CD8-positive, alpha-beta memory T cell (primary cell): ENCODE data around the gene PLEKHM3. TPM values are rescaled to one million over a fixed set of nuclear protein-coding genes. Genes with fewer than 3 reads are reported as not detected.
A peak's percentile ranks its signal among the peaks of the same experiment; 100 is the strongest.

ENCODE experiments used
- CTCF ChIA-PET: fragments of 350-600 bp; sonication (Branson Sonifier 250); formaldehyde crosslinking; loops from one replicate; lab custom pipeline; 2021; ENCODE audit warnings: antibody characterized with exemption; lab: Charles Lee
- POLR2A ChIA-PET: fragments of 350-600 bp; sonication (Branson Sonifier 250); formaldehyde crosslinking; loops from one replicate; lab custom pipeline; 2021; ENCODE audit warnings: antibody characterized with exemption; lab: Charles Lee
- DNase-seq, 5 donors: peaks; one replicate each; pipeline versions ENCODE4 v3.0.0 to v3.0.0-alpha.2; 2020 to 2022; ENCODE audit warnings: mixed read lengths in 1 of 5
- H3K27ac ChIP-seq: one replicate; pipeline ENCODE4 v1.7.0; 2013; ENCODE audit warnings: low read depth, mild to moderate bottlenecking, low read length, moderate library complexity
- H3K27me3 ChIP-seq: 2 replicates; pipeline ENCODE4 v1.7.0; 2013; ENCODE audit warnings: low read length, mild to moderate bottlenecking; ENCODE audit not compliant: insufficient read depth, poor library complexity, severe bottlenecking
- H3K36me3 ChIP-seq: 2 replicates; pipeline ENCODE4 v1.7.0; 2013; ENCODE audit warnings: mild to moderate bottlenecking, low read length, moderate library complexity; ENCODE audit not compliant: insufficient read depth
- H3K4me1 ChIP-seq: 2 replicates; pipeline ENCODE4 v1.7.0; 2013; ENCODE audit warnings: mild to moderate bottlenecking, low read length, moderate library complexity; ENCODE audit not compliant: insufficient read depth
- H3K4me3 ChIP-seq: 2 replicates; pipeline ENCODE4 v1.7.0; 2013; ENCODE audit warnings: mild to moderate bottlenecking, low read length
- H3K9me3 ChIP-seq: 2 replicates; pipeline ENCODE4 v1.7.0; 2013; ENCODE audit warnings: mild to moderate bottlenecking, low read length
- H3K27ac Mint-ChIP-seq, 8 donors: one replicate each; pipeline ENCODE4 v1.8.0; 2020 to 2021; ENCODE audit warnings: mixed read lengths in 8 of 8, mild to moderate bottlenecking in 6 of 8, inconsistent platforms in 3 of 8, moderate library complexity in 3 of 8
- H3K27me3 Mint-ChIP-seq, 2 donors: one replicate each; pipeline ENCODE4 v1.8.0; 2020 to 2021; ENCODE audit warnings: mixed read lengths in 2 of 2, mild to moderate bottlenecking in 1 of 2, moderate library complexity in 1 of 2
- H3K36me3 Mint-ChIP-seq, 3 donors: one replicate each; pipeline ENCODE4 v1.8.0; 2020 to 2021; ENCODE audit warnings: mixed read lengths in 3 of 3, inconsistent platforms in 1 of 3, mild to moderate bottlenecking in 1 of 3
- H3K4me1 Mint-ChIP-seq, 3 donors: one replicate each; pipeline ENCODE4 v1.8.0; 2020 to 2021; ENCODE audit warnings: mixed read lengths in 3 of 3, inconsistent platforms in 1 of 3, mild to moderate bottlenecking in 1 of 3
- H3K4me3 Mint-ChIP-seq, 7 donors: one replicate each; pipeline ENCODE4 v1.8.0; 2020 to 2021; ENCODE audit warnings: mixed read lengths in 7 of 7, mild to moderate bottlenecking in 6 of 7, moderate library complexity in 4 of 7, inconsistent platforms in 2 of 7
- H3K9me3 Mint-ChIP-seq, 5 donors: one replicate each; pipeline ENCODE4 v1.8.0; 2020 to 2022; ENCODE audit warnings: mixed read lengths in 5 of 5, mild to moderate bottlenecking in 3 of 5, moderate library complexity in 2 of 5, inconsistent platforms in 1 of 5
- polyA plus RNA-seq: library from polyadenylated mRNA; unstranded; fragments of 300-500 nt; fragmentation: Illumina TruSeq; gene quantifications from one replicate; pipeline ENCODE4 v1.2.3, GENCODE V29; 2021
- total RNA-seq, 2 experiments: library from RNA; stranded (reverse); gene quantifications; one replicate each; pipeline ENCODE4 v1.2.3, GENCODE V29; 2021

Gene PLEKHM3
- total and polyA plus RNA-seq, 3 experiments from 2014 or later, result 4.4 to 7.2 (median 6.9) TPM

- DNase-seq, result no peak
Measured at GRCh38 chr2:207778298-207778882, 246.9 kb downstream of the PLEKHM3 start.

GRCh38 chr2:207777124-207777523, 248.2 kb downstream of the PLEKHM3 start:
- Histone ChIP-seq H3K9me3 (no peaks in the 10 kb centered on the region), H3K27ac (no peak overlapping the region), H3K36me3 (no peaks in the 10 kb centered on the region), H3K4me3 (no peak overlapping the region), H3K4me1 (no peaks in the 10 kb centered on the region), H3K27me3 (no peaks in the 10 kb centered on the region)
- Mint-ChIP-seq H3K36me3 (no peaks in the 10 kb centered on the region), H3K9me3 (no peaks in the 10 kb centered on the region), H3K27ac (peak overlapping the region in 1 of 8 donors; percentile 38), H3K4me1 (no peaks in the 10 kb centered on the region), H3K4me3 (no peak overlapping the region), H3K27me3 (peaks cover 7 to 8% of the 10 kb centered on the region in 2 donors)
- ChIA-PET CTCF (no interaction called here), POLR2A (no interaction called here)
- no peak for DNase-seq

More at GRCh38 chr2:207778298-207778882, 246.9 kb downstream of the PLEKHM3 start:
- Mint-ChIP-seq H3K27ac (no peak overlapping the region), H3K36me3 (no peaks in the 10 kb centered on the region), H3K4me3 (no peak overlapping the region), H3K4me1 (no peaks in the 10 kb centered on the region), H3K9me3 (no peaks in the 10 kb centered on the region), H3K27me3 (peaks cover 7 to 8% of the 10 kb centered on the region in 2 donors)
- Histone ChIP-seq H3K4me1 (no peaks in the 10 kb centered on the region), H3K27me3 (no peaks in the 10 kb centered on the region), H3K36me3 (no peaks in the 10 kb centered on the region), H3K4me3 (no peak overlapping the region), H3K9me3 (no peaks in the 10 kb centered on the region), H3K27ac (no peak overlapping the region)
- ChIA-PET POLR2A (no interaction called here), CTCF (no interaction called here)

- H3K4me1 Mint-ChIP-seq, result peaks cover 5 to 6% (median 5%) of the 10 kb centered on the region in 3 donors
- no peak overlapping the region for H3K27ac ChIP-seq
- no peaks in the 10 kb centered on the region for H3K36me3 ChIP-seq
- H3K4me3 Mint-ChIP-seq, result no peak overlapping the region
- no peak overlapping the region for H3K4me3 ChIP-seq
- H3K9me3 Mint-ChIP-seq, result no peaks in the 10 kb centered on the region
- peak overlapping the region in 1 of 8 donors; percentile 15 for H3K27ac Mint-ChIP-seq
- H3K9me3 ChIP-seq, result no peaks in the 10 kb centered on the region
- POLR2A ChIA-PET, result no interaction called here
- H3K36me3 Mint-ChIP-seq, result no peaks in the 10 kb centered on the region
- no peaks in the 10 kb centered on the region for H3K4me1 ChIP-seq
- H3K27me3 ChIP-seq, result no peaks in the 10 kb centered on the region
- DNase-seq, result no peak
- peaks cover 4% of the 10 kb centered on the region in 2 donors for H3K27me3 Mint-ChIP-seq
- CTCF ChIA-PET, result no interaction called here
Measured at GRCh38 chr2:207775473-207775872, 249.9 kb downstream of the PLEKHM3 start.

DNA sequence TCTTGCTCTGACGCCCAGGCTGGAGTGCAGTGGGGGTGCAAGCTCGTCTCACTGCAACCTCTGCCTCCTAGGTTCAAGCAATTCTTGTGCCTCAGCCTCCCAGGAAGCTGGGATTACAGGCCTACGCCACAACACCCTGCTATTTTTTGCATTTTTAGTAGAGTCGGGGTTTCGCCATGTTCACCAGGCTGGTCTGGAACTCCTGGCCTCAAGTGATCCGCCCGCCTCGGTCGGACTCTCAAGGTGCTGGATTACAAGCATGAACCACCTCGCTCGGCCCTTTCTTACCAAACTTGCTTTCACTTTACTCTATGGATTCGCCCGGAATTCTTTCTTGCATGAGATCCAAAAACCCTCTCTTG, 252.5 kb downstream of the PLEKHM3 start:
- peaks cover 0 to 3% of the 10 kb centered on the region in 2 donors for H3K27me3 Mint-ChIP-seq
- H3K4me3 ChIP-seq, result no peak overlapping the region
- peaks cover 12% of the 10 kb centered on the region for H3K4me1 ChIP-seq
- no peak for DNase-seq
- H3K9me3 Mint-ChIP-seq, result no peaks in the 10 kb centered on the region
- peaks cover 15 to 22% (median 16%) of the 10 kb centered on the region in 3 donors for H3K4me1 Mint-ChIP-seq
- H3K36me3 Mint-ChIP-seq, result peaks cover 0 to 6% (median 0%) of the 10 kb centered on the region in 3 donors
- H3K9me3 ChIP-seq, result no peaks in the 10 kb centered on the region
- H3K36me3 ChIP-seq, result no peaks in the 10 kb centered on the region
- H3K27ac Mint-ChIP-seq, result no peak overlapping the region
- peak overlapping the region; percentile 53 for H3K27ac ChIP-seq
- H3K4me3 Mint-ChIP-seq, result peak overlapping the region in 1 of 7 donors; percentile 14
- CTCF ChIA-PET, result no interaction called here
- H3K27me3 ChIP-seq, result no peaks in the 10 kb centered on the region
- POLR2A ChIA-PET, result no interaction called here

DNA sequence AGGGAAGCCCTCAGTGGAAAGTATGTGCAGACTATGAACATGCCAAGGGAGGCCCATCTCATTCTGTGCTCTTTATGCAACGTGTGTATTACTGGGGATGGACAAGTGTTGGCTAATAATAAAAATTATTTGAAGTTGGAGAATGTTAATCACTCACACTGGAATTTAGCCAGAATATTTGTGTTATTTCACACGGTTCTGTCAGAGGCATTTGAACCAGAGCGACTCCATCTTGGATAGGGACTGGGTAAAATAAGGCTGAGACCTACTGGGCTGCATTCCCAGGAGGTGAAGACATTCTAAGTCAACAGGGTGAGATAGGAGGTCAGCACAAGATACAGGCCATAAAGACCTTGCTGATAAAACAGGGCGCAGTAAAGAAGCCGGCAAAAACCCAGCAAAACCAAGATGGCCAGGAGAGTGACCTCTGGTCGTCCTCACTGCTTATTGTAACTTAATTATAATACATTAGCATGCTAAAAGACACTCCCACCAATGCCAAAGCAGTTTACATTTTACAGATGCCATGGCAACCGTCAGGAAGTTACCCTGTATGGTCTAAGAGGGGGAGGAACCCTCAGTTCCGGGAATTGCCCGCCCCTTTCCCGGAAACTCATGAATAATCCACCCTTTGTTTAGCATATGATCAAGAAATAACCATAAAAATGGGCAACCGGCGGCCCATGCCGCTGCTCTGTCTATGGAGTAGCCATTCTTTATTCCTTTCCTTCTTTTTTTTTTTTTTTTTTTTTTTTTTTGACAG, 253.1 kb downstream of the PLEKHM3 start:
- peaks cover 18% of the 10 kb centered on the region for H3K4me1 ChIP-seq
- H3K9me3 ChIP-seq, result no peaks in the 10 kb centered on the region
- peaks cover under 1% of the 10 kb centered on the region for H3K27me3 ChIP-seq
- ChIA-PET CTCF (no interaction called here), POLR2A (no interaction called here)
- Mint-ChIP-seq H3K36me3 (peaks cover 0 to 6% (median 0%) of the 10 kb centered on the region in 3 donors), H3K9me3 (no peaks in the 10 kb centered on the region), H3K27me3 (peaks cover 1 to 5% of the 10 kb centered on the region in 2 donors), H3K4me1 (peaks cover 21 to 28% (median 21%) of the 10 kb centered on the region in 3 donors), H3K4me3 (peak overlapping the region in 1 of 7 donors; percentile 97), H3K27ac (no peak overlapping the region)
- peak overlapping the region; percentile 53 for H3K27ac ChIP-seq
- no peak overlapping the region for H3K4me3 ChIP-seq
- DNase-seq, result peak in 1 of 5 donors; percentile 17
- H3K36me3 ChIP-seq, result no peaks in the 10 kb centered on the region

GRCh38 chr2:207771421-207771820, 253.9 kb downstream of the PLEKHM3 start:
- H3K27ac Mint-ChIP-seq, result no peak overlapping the region
- Histone ChIP-seq H3K36me3 (no peaks in the 10 kb centered on the region), H3K9me3 (no peaks in the 10 kb centered on the region), H3K27me3 (peaks cover 6% of the 10 kb centered on the region), H3K4me1 (peaks cover 21% of the 10 kb centered on the region), H3K27ac (no peak overlapping the region), H3K4me3 (no peak overlapping the region)
- H3K27me3 Mint-ChIP-seq, result peaks cover 2 to 11% of the 10 kb centered on the region in 2 donors
- POLR2A ChIA-PET, result no interaction called here
- peaks cover 0 to 6% (median 0%) of the 10 kb centered on the region in 3 donors for H3K36me3 Mint-ChIP-seq
- no peak for DNase-seq
- H3K4me3 Mint-ChIP-seq, result peak overlapping the region in 4 of 7 donors; percentile 26 to 97 (median 70)
- H3K4me1 Mint-ChIP-seq, result peaks cover 25 to 35% (median 26%) of the 10 kb centered on the region in 3 donors
- CTCF ChIA-PET, result no interaction called here
- peaks cover 0 to 2% (median 0%) of the 10 kb centered on the region in 5 donors for H3K9me3 Mint-ChIP-seq

Other genes with a start within 250 kb of the PLEKHM3 start
- gene CRYGD, start 99.0 kb upstream of the PLEKHM3 start, total RNA-seq, result not detected
- not detected for gene CRYGD, start 99.0 kb upstream of the PLEKHM3 start, polyA plus RNA-seq
- not detected for gene CRYGC, start 104.3 kb upstream of the PLEKHM3 start, total RNA-seq
- gene CRYGC, start 104.3 kb upstream of the PLEKHM3 start, polyA plus RNA-seq, result not detected
- not detected for gene CRYGB, start 120.6 kb upstream of the PLEKHM3 start, total RNA-seq
- gene CRYGB, start 120.6 kb upstream of the PLEKHM3 start, polyA plus RNA-seq, result not detected
- gene CRYGA, start 138.1 kb upstream of the PLEKHM3 start, total RNA-seq, result not detected
- gene CRYGA, start 138.1 kb upstream of the PLEKHM3 start, polyA plus RNA-seq, result not detected
- not detected for gene C2orf80, start 164.5 kb upstream of the PLEKHM3 start, total RNA-seq
- gene C2orf80, start 164.5 kb upstream of the PLEKHM3 start, polyA plus RNA-seq, result not detected
- 10 to 100 TPM; 18.9 to 21.5 TPM for gene IDH1, start 229.5 kb upstream of the PLEKHM3 start, total RNA-seq
- gene IDH1, start 229.5 kb upstream of the PLEKHM3 start, polyA plus RNA-seq, result 5.8 TPM
- gene PIKFYVE, start 240.7 kb upstream of the PLEKHM3 start, total RNA-seq, result 10 to 100 TPM; 14.1 to 14.8 TPM
- 7.0 TPM for gene PIKFYVE, start 240.7 kb upstream of the PLEKHM3 start, polyA plus RNA-seq